ENCODE data around the gene TMEM236.

The TMEM236 gene

DNA sequence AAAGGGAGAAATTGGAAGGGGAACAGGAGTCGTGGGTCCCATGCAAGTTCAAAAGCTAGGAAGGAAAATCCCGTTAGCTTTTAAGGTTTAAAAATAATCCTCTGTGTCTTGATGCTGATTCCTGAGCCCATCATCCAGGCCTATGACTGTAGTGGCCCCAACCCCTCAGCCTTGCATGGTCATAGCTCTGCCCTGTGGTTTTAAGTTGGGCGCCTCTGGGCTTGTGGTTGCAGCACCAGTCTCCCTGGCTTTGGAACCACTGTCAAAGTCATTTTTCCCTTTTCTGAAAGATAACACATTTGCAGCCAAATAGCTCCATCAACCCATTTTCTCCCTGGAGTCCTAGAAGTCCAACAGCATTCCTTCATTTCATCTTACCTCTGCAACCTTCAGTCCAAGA is 13.6 kb downstream of the TMEM236 start:
- Mint-ChIP-seq H3K27ac (no peak overlapping the region), H3K27me3 (peaks cover 4% of the 10 kb centered on the region), H3K36me3 (ENCODE audit: low read depth) (no peaks in the 10 kb centered on the region), H3K4me1 (ENCODE audit: low read depth) (no peaks in the 10 kb centered on the region), H3K4me3 (no peak overlapping the region), H3K9me3 (no peaks in the 10 kb centered on the region)

DNA sequence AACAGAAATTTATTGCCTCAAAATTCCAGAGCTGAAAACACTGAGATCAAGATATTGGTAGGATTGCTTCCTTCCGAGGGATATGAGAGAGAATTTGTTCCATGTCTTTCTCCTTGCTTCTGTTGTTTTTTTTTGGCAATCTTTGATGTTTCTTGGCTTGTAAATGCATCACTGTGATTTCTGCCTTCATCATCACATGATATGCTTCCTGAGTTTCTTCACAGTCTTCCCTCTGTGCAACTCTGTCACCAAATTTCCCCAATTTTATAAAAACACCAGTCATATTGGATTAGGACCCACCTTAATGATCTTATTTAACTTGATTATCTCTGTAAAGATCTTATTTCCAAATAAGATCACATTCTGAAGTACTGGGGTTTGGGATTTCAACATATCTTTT is 14.7 kb downstream of the TMEM236 start:
- H3K36me3 Mint-ChIP-seq (ENCODE audit: low read depth): no peaks in the 10 kb centered on the region
- no peak overlapping the region for H3K4me3 Mint-ChIP-seq
- peaks cover 4% of the 10 kb centered on the region for H3K27me3 Mint-ChIP-seq
- H3K9me3 Mint-ChIP-seq: no peaks in the 10 kb centered on the region
- H3K4me1 Mint-ChIP-seq (ENCODE audit: low read depth): no peaks in the 10 kb centered on the region
- no peak overlapping the region for H3K27ac Mint-ChIP-seq

DNA sequence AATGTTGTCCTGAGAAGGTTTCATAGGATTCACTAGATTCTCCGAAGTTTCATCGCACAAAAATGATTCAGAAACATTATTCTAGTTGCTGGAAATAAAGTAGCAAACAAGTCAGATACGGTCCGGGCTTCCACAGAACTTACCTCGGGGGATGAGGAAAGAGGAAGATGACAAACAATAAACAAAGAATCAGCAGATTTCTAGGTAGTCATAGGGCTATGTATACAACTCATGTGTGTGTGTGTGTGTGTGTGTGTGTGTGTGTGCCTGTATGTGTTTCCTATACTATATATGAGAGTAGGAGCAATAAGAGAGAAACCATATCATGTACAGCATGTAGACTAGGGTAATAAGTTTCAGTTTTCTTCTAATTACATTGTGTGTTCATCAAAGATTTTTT is 16.5 kb downstream of the TMEM236 start:
- Mint-ChIP-seq H3K36me3 (ENCODE audit: low read depth) (no peaks in the 10 kb centered on the region), H3K4me3 (no peak overlapping the region), H3K4me1 (ENCODE audit: low read depth) (no peaks in the 10 kb centered on the region), H3K27me3 (peaks cover 9% of the 10 kb centered on the region), H3K27ac (no peak overlapping the region), H3K9me3 (no peaks in the 10 kb centered on the region)

DNA sequence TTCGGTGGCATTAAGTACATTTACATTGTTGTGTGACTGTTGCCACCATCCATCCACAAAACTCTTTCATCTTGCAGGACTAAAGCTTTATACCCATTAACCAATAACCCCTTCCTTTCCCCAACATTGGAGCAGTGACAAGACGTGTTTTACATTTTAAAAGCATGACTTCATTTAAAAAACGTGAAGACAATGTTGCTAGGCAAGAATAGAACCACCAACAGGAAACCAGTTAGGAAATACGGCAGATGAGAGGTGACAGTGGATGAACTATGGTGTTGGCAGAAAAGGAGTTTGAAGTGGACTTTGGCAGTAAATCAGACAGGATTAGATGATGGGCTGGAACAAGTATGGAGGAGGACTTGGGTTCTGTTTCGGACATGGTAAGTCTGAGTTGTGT is 17.0 kb downstream of the TMEM236 start:
- H3K36me3 Mint-ChIP-seq (ENCODE audit: low read depth): no peaks in the 10 kb centered on the region
- H3K27ac Mint-ChIP-seq: no peak overlapping the region
- no peak overlapping the region for H3K4me3 Mint-ChIP-seq
- H3K4me1 Mint-ChIP-seq (ENCODE audit: low read depth): no peaks in the 10 kb centered on the region
- no peaks in the 10 kb centered on the region for H3K9me3 Mint-ChIP-seq
- peaks cover 9% of the 10 kb centered on the region for H3K27me3 Mint-ChIP-seq

DNA sequence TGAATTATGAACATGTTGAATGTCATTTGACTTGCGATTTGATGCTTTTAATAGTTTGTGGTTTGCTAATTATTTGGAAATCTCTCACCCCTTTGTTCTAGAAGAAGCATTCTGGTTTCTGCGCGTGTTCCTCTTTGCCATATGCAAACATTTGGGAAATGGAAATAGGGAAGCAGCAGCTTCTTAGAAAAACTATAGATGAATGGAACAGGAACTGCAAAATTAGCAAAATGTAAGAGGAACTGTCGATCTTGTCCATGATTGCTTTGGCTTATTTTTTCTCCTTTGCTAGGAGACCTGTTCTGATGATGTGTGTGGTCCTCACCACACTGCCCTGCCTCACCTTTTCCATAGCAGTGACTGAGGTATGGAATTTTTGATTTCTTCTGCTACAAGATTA is 19.0 kb downstream of the TMEM236 start:
- no peaks in the 10 kb centered on the region for H3K4me1 Mint-ChIP-seq (ENCODE audit: low read depth)
- H3K27me3 Mint-ChIP-seq: peaks cover 9% of the 10 kb centered on the region
- H3K9me3 Mint-ChIP-seq: no peaks in the 10 kb centered on the region
- H3K36me3 Mint-ChIP-seq (ENCODE audit: low read depth): no peaks in the 10 kb centered on the region
- no peak overlapping the region for H3K27ac Mint-ChIP-seq
- no peak overlapping the region for H3K4me3 Mint-ChIP-seq

- no peaks in the 10 kb centered on the region for H3K4me1 Mint-ChIP-seq (ENCODE audit: low read depth)
- H3K9me3 Mint-ChIP-seq: no peaks in the 10 kb centered on the region
- H3K36me3 Mint-ChIP-seq (ENCODE audit: low read depth): no peaks in the 10 kb centered on the region
- H3K27ac Mint-ChIP-seq: no peak overlapping the region
- no peaks in the 10 kb centered on the region for H3K27me3 Mint-ChIP-seq
- H3K4me3 Mint-ChIP-seq: no peak overlapping the region
These were observed 27.8 kb downstream of the TMEM236 start for GRCh38 chr10:17779784-17780183.

DNA sequence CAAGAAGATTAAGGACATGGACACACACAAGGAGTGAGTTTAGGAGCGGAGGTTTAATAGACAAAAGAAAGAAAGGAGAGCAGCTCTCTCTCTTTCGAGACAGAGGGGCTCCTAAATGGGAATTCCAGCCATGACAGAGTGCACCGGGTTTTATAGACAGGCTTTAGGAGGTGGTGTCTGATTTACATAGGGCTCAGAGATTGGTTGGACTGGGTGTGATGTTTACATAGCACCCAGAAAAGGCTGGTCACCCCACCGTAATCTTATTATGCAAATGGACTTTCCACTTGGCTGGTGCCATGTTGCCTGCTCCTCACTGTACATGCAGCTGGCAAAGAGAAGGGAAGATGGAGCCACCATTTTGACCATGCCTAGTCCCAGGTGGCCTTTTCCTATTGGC is 28.7 kb downstream of the TMEM236 start:
- H3K36me3 Mint-ChIP-seq (ENCODE audit: low read depth): no peaks in the 10 kb centered on the region
- H3K4me1 Mint-ChIP-seq (ENCODE audit: low read depth): no peaks in the 10 kb centered on the region
- no peak overlapping the region for H3K4me3 Mint-ChIP-seq
- no peaks in the 10 kb centered on the region for H3K9me3 Mint-ChIP-seq
- no peaks in the 10 kb centered on the region for H3K27me3 Mint-ChIP-seq
- H3K27ac Mint-ChIP-seq: no peak overlapping the region

DNA sequence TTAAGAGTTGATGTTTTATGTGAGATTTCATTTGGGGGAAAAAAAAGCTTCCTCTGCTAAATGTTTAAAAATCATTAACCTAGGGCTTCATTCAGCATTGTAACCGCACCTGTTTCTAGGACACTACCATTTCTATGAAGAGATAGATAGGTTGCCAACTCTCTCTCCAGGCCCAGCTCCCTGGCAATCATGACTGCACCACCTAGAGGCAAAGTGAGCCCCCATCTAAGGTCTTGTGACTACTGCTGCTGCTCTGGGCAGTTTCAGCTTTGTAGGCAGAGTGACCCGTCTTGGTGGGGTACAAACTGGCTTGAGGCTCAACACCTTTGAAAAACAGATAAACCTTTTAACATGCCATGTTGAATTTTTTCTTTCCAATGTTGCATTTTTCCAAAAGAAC is 29.9 kb downstream of the TMEM236 start:
- no peaks in the 10 kb centered on the region for H3K9me3 Mint-ChIP-seq
- no peak overlapping the region for H3K27ac Mint-ChIP-seq
- H3K4me3 Mint-ChIP-seq: no peak overlapping the region
- no peaks in the 10 kb centered on the region for H3K4me1 Mint-ChIP-seq (ENCODE audit: low read depth)
- H3K27me3 Mint-ChIP-seq: no peaks in the 10 kb centered on the region
- no peaks in the 10 kb centered on the region for H3K36me3 Mint-ChIP-seq (ENCODE audit: low read depth)

DNA sequence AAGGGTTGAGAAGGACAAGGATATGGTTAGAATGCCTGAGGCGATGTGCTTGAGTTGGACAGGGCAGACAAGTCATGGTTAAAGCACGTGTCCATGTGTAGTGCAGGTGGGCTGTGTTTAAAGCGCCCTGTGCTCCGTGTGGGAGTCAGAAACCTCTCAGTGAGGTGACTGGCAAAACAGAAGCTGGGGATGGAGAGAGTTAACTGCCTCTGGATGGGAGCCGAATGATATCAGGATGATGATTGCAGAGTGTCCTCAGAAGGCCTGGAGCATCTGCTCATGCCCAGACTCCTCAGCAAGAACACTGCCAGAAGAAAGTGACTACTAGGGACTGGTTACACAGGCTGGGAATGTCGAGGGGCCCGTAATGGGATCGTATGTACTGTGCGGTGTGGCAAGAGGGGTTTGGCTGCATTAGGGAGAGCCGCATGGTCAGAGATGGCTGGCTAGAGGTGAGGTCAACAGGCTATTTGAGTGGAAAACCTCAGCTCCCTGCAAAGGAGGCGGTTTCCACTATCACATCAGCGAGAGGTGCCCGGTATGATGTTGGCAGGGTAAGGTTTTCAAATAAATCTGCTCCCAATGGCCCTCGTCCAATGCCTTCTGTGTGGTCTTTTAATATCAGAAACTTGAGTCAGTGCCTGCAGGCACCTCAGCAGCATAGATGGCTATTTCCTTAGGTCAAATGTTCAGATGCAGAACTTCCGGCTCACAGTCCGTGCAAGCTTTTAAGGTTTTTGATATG is 31.1 kb downstream of the TMEM236 start:
- no peaks in the 10 kb centered on the region for H3K36me3 Mint-ChIP-seq (ENCODE audit: low read depth)
- no peak overlapping the region for H3K27ac Mint-ChIP-seq
- no peak overlapping the region for H3K4me3 Mint-ChIP-seq
- no peaks in the 10 kb centered on the region for H3K9me3 Mint-ChIP-seq
- H3K27me3 Mint-ChIP-seq: no peaks in the 10 kb centered on the region
- H3K4me1 Mint-ChIP-seq (ENCODE audit: low read depth): no peaks in the 10 kb centered on the region

- Mint-ChIP-seq H3K9me3 (no peaks in the 10 kb centered on the region), H3K4me3 (no peak overlapping the region), H3K36me3 (ENCODE audit: low read depth) (no peaks in the 10 kb centered on the region), H3K4me1 (ENCODE audit: low read depth) (no peaks in the 10 kb centered on the region), H3K27me3 (no peaks in the 10 kb centered on the region), H3K27ac (no peak overlapping the region)
These were observed 31.8 kb downstream of the TMEM236 start for GRCh38 chr10:17783751-17784150.

DNA sequence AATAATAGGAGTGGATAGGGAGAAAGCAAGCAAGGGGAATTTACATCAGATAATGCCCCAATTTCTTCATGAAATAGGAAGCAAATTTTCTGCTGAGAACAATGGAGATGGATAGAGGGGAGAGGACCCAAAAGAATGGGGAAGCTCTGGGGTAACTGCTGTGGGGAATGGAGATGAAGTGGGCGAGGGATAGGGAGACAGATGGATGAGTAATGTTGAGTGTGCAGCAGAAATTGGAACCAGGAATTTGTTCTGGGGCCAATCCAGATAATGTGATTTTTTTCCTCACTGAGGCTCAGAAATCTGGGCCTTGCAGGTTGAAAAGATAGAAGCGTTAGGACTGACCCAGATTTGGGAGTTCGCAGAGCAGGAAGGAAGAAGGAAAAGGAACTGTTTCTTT is 32.7 kb downstream of the TMEM236 start:
- H3K4me1 Mint-ChIP-seq (ENCODE audit: low read depth): no peaks in the 10 kb centered on the region
- no peak overlapping the region for H3K27ac Mint-ChIP-seq
- H3K36me3 Mint-ChIP-seq (ENCODE audit: low read depth): no peaks in the 10 kb centered on the region
- no peaks in the 10 kb centered on the region for H3K9me3 Mint-ChIP-seq
- no peaks in the 10 kb centered on the region for H3K27me3 Mint-ChIP-seq
- H3K4me3 Mint-ChIP-seq: no peak overlapping the region

- H3K4me1 Mint-ChIP-seq (ENCODE audit: low read depth): no peaks in the 10 kb centered on the region
- H3K27ac Mint-ChIP-seq: no peak overlapping the region
- H3K36me3 Mint-ChIP-seq (ENCODE audit: low read depth): no peaks in the 10 kb centered on the region
- H3K4me3 Mint-ChIP-seq: no peak overlapping the region
- no peaks in the 10 kb centered on the region for H3K27me3 Mint-ChIP-seq
- no peaks in the 10 kb centered on the region for H3K9me3 Mint-ChIP-seq
These were observed 33.4 kb downstream of the TMEM236 start for GRCh38 chr10:17785276-17785930.

DNA sequence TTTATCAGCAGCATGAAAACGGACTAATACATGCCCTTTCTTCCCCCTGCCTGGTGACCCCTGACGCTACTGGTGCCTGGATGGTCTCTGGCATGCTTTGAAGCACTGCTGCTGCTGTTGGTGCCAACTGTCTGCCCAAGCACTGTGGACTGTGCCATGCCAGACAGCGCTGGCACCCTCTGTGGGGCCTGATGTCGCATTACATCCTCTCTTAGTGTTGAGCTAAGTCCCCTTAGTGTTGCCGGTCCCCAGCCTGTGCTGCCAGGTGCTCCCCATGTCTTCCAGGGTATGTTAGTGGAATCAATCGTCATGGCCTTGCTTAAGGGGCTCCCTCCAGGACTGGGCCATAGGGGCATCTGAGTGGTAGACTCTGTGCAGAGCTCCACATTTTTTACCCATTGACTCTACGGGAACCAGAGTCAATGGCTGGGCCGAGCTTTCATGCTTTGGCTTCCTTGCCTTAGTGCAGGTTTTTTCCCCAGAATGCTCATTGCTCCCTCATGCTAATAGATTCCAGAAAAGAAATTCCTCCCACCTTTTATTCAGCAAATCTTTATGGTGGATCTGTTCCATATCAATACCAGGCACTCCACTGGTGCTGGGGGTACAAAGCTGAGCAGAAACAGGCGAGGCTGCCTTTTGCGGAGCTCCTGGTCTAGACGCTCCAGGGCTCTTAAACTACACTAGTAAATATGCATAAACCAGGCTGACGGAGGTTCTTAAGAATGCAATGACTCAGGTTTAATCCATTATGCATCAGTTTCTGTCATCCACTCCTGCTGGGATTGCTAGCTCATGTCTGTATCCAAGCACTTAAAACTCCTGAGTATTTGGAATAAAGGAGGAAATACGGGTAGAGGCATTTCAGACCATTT is 35.3 kb downstream of the TMEM236 start:
- Mint-ChIP-seq H3K36me3 (ENCODE audit: low read depth) (no peaks in the 10 kb centered on the region), H3K9me3 (no peaks in the 10 kb centered on the region), H3K4me1 (ENCODE audit: low read depth) (no peaks in the 10 kb centered on the region), H3K27me3 (peaks cover 7% of the 10 kb centered on the region), H3K27ac (no peak overlapping the region), H3K4me3 (no peak overlapping the region)

DNA sequence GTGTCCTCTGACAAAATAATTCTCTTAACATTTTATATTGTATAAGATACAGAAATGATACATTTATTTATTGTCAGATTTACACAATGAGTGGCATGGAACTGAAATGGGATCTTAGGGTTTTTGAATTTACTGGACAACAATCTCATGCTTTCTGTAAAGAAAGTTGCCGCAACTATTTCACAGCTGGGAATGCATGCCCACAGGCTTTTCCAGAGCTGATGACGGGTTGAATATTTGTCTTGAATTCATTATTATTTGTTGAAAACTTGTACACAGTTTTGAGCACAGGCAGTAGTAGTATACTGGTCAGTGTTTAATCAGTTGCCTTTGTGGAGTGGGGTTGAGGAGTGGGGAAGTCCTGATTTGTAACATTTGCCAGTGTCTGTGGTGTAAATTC is 36.6 kb downstream of the TMEM236 start:
- Mint-ChIP-seq H3K4me1 (ENCODE audit: low read depth) (peaks cover 5% of the 10 kb centered on the region), H3K9me3 (no peaks in the 10 kb centered on the region), H3K36me3 (ENCODE audit: low read depth) (no peaks in the 10 kb centered on the region), H3K27ac (no peak overlapping the region), H3K4me3 (no peak overlapping the region), H3K27me3 (peaks cover 7% of the 10 kb centered on the region)

DNA sequence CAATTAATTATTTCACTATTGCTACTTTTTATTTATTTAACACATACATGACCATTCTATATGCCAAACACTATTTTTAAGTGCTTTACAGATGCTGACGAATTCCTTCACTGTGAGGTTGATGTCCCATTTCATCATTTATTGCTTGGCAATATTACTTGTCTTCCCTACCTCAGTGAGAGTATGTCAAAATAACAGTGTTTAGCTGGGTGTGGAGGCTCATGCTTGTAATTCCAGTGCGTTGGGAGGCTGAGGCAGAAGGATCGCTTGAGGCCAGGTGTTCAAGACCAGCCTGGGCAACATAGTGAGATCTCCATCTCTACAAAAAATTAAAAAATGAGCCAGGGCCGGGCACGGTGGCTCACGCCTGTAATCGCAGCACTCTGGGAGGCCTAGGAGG is 37.4 kb downstream of the TMEM236 start:
- Mint-ChIP-seq H3K36me3 (ENCODE audit: low read depth) (no peaks in the 10 kb centered on the region), H3K27me3 (peaks cover 7% of the 10 kb centered on the region), H3K27ac (no peak overlapping the region), H3K9me3 (no peaks in the 10 kb centered on the region), H3K4me1 (ENCODE audit: low read depth) (peaks cover 5% of the 10 kb centered on the region), H3K4me3 (no peak overlapping the region)
